Activated CD8-positive, alpha-beta memory T cell treated with anti-CD3 and anti-CD28 coated beads for 48 hours (primary cell): ENCODE measurements around the gene GRAMD2B.
"Not testable (repeated sequence)": the region's sequence is repeated elsewhere in the genome, so short reads cannot be mapped to it uniquely, and the experiment has no call there.

Experiments used
- DNase-seq, 3 experiments: peaks; one replicate each; pipeline ENCODE4 v3.0.0-alpha.2; 2020; ENCODE audit warnings: low read depth in 2 of 3, low spot score in 2 of 3

Gene GRAMD2B

DNA sequence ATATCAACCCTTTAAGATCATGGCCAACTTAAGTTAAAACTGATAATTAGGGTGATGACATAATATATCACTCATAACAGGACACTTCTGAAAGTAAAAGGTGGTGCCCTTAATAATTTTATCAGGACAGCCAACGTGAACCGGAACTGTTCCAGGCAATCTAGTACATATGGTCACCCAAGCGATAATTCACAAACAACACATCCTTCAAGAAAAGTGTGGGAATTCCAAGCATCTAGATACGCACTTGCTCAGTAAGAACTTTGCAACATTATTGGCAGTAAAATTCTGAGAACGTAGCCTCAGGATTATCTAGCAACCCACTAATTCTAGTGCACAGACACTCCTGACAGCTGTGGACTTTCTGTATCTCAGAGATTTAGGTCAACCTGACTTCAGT, 86.1 kb downstream of the GRAMD2B start:
- DNase-seq, result no peak

DNA sequence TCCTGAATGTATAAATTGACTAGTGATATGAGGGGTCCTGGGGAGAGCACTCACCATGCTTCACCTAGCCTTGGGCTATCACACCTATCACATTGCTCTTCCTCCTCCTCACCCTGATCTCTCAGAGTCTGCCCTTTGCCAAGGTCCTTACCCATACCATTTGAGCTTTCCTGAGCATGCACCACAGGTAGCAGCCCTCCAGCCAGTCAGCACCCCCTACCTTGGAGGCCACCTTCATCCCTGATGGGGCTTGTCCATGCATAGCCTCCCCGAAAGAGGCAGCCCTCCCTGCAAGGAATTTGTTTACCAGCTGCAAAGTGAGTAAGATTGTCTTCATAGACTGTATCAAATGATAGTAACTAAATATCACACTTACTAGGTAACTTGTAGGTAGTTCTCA, 88.8 kb downstream of the GRAMD2B start:
- DNase-seq, result no peak

DNA sequence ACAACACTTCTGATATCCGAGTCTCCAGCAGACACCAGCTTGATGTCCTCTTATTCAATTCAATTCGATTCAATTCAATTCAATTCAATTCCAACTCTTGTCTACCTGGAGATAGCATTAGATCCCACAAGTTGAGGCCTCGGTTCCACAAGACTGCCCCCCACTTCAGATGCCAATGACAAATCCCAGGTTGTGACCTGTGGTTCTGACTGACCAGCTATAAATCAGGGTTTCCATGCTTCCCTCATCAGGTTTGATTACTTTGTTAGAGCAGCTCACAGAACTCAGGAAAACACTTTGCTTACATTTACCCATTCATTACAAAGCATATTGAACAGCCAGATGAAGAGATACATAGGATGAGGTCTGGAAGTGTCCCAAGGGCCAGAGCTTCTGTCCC, 89.2 kb downstream of the GRAMD2B start:
- DNase-seq, result no peak

DNA sequence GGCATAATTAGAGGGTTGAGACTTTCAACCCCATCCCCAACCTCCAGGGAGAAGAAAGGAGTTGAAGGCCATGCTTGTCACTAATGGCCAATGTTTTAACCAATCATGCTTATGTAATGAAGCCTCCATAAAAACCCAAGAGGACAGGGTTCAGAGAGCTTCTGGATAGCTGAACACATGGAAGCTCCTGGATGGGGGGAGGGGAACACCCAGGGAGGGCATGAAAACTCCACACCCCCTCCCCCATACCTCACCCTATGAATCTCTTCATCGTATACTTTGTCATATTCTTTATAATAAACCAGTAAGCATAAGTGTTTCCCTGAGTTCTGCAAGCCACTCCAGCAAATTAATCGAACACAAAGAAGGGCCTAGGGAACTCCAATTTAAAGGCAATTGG, 90.1 kb downstream of the GRAMD2B start:
- DNase-seq, result no peak

DNA sequence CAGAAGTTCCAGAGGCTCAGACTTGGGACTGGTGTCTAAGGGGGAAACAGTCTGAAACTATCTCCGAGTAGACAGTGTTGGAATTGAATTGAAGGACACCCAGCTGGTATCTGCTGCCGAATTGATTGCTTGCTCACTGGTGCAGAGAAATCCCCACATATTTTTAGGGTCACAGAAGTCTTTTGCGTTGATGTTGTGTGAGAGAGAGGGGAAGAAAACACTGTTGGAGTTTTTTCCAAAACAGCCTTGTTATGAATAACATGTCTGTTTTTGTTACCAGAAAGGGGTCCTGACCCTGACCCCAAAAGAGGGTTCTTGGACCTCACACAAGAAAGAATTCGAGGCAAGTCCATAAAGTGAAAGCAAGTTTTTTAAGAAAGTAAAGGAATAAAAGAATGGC, 90.5 kb downstream of the GRAMD2B start:
- no peak for DNase-seq

DNA sequence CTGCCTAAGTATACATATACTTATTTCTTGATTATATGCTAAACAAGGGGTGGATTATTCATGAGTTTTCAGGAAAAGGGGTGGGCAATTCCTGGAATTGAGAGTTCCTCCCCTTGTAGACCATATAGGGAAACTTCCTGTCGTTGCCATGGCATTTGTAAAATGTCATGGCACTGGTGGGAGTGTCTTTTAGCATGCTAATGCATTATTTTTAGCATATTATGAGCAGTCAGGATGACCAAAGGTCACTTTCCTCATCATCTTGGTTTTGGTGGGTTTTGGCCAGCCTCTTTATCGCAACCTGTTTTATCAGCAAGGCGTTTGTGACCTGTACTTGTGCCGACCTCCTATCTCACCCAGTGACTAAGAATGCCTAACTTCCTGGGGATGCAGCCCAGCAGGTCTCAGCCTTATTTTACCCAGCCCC, 90.9 kb downstream of the GRAMD2B start:
- no peak for DNase-seq

DNA sequence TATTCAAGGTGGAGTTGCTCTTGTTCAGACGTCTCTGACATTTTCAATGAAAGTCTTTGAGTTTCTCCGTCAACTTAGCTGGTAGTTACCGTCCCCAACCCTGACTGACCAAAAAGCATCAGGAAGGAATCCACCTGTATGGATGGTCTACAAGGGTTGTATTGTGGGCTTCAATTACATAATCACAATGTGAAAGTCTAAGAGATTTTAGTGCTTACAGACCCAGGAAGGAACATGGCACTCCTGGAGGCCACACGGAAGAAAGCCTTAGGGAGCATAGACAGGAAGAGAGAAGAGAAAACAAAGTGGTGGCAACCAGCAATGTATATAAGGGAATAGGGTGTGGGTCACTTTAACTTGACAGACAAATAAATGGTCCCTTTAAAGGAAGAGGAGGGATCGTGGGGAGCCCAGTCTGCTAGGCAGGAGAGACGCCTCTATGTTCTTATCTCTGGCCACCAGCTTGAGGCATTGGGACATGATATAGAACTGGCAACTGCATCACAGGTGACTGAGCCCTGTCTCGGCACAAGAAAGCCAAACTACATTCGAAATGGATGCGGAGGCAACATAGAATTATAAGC, 91.4 kb downstream of the GRAMD2B start:
- no peak for DNase-seq

DNA sequence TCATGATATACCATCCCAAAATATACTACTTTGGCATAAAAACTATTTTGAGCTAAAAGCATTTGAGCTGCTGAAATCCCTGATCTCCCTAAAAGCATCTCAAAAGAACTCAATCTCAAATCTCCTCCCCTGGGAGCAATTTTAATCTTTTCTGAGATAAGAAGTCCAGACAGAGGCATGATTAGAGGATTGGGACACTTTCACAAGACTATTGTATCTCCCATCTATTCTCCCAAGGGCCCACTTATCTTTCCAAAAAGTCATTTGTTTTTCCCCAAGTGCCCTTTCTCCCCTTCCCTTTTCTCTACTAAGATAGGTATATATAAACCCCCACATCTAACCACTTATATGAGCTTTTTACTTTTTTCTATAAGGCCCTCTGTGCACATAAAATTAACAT, 92.1 kb downstream of the GRAMD2B start:
- no peak for DNase-seq

DNA sequence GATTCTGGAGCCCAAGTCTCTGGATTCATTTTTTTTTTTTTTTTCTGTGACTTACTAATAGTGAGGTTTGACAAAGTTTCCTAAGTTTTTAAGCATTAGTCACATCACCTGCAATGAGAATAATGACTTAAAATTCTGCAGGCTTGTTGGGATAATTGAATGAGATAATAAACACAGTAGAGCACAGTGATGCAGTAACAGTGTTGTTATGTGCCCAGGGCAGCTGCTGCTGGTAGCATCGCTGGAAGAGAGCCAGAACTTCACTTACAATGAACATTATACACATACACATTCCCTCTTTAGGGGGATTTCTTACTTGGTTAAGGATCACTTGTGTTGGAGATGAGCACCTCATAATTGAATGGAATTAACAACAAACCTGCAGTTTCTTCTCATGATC, 92.9 kb downstream of the GRAMD2B start:
- no peak for DNase-seq

DNA sequence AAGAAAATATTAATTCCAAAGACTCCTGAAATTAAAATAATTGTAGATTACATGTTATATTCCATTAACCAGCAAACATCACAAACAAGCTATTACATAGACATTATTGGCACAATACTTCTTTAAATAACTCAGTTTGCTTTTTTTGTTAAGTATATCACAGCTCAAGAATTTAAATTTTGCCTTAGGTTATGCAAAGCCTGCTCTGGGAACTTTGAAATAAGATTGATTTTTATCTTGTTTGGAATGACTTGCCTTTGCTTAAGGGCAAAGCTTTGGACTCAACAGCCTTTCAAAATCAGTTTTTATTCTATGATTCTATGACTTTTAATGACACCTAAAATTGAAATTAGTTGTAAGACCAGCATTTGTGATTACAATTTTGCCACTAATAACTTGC, 93.6 kb downstream of the GRAMD2B start:
- no peak for DNase-seq

DNA sequence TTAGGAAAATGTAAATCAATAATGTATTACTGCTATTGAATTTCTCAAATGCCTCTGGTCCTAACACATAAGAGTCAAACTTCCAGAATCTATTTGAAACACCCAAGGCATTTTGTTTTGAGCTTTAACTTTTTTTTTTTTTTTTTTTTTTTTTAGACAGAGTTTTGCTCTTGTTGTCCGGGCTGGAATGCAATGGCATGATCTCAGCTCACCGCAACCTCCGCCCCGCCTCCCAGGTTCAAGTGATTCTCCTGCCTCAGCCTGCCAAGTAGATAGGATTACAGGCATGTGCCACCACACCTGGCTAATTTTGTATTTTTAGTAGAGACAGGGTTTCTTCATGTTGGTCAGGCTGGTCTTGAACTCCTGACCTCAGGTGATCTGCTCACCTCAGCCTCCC, 96.0 kb downstream of the GRAMD2B start:
- DNase-seq, result not testable (repeated sequence)

DNA sequence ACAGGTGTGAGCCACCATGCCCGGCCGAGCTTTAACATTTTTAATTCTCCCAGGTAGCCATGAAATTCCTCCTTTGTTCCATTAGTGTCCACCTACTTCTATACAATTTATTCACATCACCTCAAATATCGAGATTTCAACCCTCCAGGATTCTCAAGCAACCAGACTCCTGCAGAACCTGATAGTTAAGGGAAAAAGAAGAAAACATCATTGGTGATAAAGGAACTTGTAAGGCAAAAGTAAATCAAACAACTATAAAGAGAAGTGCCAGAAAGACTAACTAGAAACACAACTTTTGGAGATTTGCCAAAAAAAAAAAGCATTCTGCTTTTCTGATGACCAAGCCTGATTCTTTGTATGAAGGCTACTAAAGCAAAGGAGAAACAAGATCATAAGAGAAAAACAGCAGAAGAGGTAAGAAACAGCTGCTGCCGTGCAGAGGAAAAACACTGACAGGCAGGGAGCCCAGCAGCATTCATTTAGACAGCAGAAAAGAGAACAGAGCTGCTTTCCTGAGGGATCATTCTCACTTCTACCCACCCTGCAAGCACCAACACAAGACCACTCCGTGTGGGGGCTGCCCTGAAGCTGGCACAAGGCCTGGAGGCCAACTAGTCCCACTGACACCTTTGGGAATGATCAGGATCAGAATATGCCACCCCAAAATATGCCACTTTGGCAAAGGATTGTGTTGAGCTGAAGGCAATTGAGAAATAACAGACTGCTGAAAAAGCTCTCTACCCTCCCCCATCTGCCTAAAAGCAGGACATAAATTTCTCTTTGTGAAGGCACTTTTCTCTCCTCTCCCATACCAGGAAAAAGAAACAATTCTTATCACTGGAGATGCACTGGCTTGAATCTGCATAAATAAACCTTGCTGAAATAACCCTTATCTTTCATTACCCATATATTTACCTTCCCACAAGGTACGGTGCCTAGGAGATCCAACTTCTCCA, 96.7 kb downstream of the GRAMD2B start:
- DNase-seq, result no peak

DNA sequence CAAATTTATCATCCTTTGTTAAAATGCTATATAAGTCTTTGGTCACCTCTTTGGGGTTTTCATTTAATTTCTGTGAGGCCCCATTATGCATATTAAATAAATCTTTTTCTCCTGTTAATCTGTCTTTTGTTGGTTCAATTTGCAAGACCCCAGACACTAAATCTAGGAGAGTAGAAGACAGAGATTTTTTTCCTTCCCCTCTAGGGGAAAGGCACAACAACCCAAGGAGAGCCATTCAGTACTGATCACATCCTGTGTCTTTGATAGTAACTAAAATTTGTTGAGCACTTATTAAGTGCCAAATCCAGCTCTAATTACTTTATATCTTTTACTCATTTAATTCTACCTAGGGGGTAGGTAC, 97.4 kb downstream of the GRAMD2B start:
- DNase-seq, result no peak

DNA sequence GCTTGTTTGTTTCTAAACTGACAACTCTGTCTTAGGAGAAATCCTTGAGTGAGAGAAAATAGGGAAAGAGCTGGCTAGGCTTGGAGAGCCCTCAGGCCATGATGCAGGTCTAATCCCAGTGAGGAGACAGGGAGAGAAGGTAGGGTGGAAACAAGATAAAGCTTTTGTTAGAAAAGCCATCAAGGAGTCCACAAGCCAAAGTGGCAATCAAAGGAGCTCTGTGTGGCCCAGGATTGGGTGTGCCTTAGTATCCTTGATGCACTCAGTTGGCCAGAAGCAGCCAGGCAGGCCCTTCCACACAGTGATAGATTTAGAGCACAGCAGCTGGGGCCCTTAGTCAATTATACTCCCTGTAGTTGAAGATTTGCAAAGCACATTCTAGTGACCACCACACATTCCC, 97.9 kb downstream of the GRAMD2B start:
- no peak for DNase-seq

DNA sequence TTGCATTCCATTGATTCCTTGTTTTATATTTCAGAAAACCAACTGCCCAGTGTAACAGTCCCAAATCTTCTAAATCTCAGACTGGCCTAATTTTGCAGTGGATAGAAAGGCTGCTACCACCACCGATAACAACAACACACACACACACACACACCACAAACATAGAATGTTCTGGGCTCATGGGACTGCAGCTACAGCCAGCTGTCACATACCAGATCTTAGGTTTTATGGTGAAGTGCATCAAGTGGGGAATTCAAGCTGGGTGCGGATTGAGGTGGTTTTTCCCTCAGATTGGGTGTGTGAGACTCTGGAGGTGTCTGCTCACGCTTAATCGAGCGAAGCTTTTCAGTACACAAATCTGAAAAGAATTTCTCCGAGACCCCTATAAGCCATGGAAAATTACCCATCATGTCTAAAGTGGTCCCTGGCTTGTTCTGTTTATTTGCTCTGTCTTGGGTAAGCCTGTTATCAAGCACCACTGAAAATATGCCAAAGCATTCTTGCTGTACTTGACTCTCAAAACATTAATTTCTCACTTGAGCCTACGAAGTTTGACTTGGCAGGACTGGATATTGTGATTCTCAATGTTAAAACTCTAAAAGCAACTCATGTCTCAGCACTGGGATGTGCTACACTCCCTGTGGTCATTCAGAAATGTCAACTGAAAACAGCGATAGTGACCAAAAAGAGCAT, 100.8 kb downstream of the GRAMD2B start:
- no peak for DNase-seq

DNA sequence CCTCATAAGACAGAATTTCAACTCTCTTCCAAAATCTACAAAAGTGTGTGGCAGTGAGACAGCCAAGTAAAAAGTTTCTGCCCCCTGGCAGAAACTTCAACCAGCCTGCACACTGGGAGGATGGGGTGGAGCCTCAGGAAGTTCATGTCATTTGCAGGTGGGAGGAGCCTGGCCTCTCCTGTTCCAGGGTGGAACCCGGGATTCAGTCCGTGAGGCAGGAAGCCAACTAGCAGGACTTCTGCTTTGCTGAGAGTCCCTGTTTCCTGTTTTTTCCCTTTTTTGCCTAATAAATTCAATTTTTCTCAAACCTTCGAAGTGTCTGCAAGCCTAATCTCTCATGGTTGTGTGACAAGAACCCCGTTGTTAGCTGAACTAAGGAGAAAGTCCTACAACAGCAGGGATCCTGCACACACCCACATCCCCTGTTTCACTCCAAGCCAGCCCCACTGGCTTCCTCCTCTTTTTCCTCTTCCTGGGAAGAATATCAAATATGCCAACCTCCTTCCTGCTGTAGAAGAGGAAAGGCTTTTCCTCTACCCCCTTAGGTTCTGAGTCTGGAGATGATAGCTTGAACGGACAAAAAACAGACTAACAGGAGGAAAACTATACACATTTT, 102.5 kb downstream of the GRAMD2B start:
- DNase-seq, result no peak

DNA sequence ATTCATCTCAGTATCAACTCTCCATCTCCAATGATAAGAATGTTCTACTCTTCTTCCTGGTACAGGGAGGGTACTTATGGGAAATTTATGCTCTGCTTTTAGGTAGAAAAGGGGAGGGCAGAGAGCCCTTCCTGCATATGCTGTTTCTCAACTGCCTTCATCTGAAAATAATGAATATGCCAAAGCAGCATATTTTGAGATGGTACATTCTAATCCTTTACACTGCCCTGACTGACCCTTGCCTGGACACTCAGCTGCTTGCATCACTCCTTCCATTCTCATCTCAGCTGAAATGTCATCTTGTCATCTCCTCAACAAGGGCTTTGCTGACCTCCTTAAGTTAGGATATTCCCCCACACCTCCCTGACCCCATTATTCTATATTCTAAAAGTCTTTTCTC, 103.3 kb downstream of the GRAMD2B start:
- no peak for DNase-seq

DNA sequence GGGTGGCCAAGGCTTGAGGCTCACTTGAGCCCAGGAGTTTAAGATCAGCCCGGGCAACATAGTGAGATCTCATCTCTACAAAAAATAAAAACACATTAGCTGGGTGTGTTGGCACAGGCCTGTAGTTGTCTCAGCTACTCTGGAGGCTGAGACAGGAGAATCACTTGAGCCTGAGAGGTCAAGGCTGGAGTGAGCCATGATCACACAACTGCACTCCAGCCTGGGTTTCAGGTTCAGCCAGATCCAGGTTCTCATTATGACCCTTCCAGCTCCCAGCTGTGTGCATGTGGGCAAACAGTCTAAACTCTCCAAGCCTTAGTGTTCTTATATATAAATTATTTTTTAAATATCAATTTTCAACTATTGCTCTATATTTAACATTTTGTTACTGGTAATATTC, 103.9 kb downstream of the GRAMD2B start:
- no peak for DNase-seq

DNA sequence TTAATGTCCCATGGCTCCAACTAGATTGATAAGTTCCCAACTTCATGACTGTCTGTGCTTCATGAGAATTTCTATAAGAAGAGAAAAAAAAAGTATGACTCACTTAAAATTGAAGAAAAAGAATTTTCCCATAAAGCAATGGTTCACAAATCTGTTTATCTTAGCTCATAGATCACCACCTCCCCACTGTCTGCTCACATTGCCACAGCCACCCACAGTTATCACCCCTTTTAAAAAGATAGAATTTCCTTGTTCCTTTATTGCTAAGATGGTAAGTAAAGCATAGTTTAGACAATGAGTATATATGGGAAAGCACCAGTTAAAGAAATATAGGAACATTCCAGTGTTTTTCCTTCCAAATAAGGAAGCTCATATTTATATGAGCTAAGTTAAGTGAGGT, 104.7 kb downstream of the GRAMD2B start:
- no peak for DNase-seq

DNA sequence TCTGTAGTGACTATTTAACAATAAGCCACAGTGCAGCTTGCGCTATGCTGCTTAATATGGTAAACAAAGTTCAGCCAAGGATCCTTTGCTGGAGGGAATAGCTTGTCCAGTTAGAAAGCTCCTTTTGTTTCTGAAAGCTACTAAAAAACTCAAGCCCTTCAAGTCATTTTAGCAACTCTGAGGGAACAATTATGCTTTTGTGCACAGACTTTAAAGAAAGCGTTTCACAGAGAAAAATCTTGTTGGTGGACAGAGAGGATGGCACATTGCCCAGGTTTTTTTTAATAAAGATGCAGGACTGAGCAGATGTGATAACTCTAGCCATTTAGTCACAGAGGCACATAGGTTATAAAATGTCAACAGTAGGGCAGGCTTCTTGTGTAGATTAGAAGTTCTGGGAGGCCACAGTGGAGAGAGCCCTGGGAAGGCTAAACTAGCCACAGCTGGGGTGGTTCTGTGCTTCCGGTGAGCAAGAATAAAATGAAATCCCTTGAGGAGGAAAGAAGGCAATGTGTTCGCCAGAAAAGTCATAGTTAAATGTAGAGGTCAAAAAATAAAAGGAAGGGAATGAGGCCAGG, 108.4 kb downstream of the GRAMD2B start:
- DNase-seq, result no peak

DNA sequence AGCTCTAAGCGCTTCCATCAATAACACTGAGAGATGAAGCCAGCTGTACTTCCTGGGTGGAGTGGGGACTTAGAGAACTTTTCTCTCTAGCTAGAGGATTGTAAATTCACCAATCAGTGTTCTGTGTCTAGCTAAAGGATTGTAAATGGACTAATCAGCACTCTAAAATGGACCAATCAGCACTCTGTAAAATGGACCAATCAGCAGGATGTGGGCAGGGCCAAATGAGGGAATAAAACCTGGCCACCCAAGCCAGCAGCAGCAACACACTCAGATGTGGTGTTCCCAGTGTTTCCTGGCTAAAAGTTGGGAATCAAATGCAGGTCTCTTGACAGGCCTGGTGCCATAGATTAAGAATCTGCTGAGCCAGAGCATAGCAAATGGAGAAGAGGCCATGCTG, 111.3 kb downstream of the GRAMD2B start:
- DNase-seq, result no peak
